Astrocyte (in vitro differentiated cells and primary cell): ENCODE measurements around the gene PNMT.

Experiments used
- CTCF ChIP-seq: IDR thresholded peaks from 2 replicates; pipeline ENCODE4 v1.5.1; 2011; ENCODE audit warnings: low read depth, mild to moderate bottlenecking, inconsistent platforms, low read length, moderate library complexity; ENCODE audit not compliant: insufficient read depth
- EZH2 ChIP-seq: IDR thresholded peaks from 2 replicates; pipeline ENCODE4 v1.6.1; 2012; ENCODE audit warnings: mild to moderate bottlenecking, low read length, inconsistent platforms; ENCODE audit not compliant: insufficient read depth

GRCh38 chr17:39666231-39666600 lies 2.0 kb upstream of the PNMT start:
- TF ChIP-seq CTCF (no peak), EZH2 (no peak)
